ENCODE data around the gene FAM219B.
"Not testable (repeated sequence)": the region's sequence is repeated elsewhere in the genome, so short reads cannot be mapped to it uniquely, and the experiment has no call there.

Gene FAM219B

GRCh38 chr15:74917676-74918075 lies 11.0 kb upstream of the FAM219B start:
- Mint-ChIP-seq H3K36me3 (peaks cover 37 to 44% of the 10 kb centered on the region in 2 donors), H3K9me3 (no peaks in the 10 kb centered on the region), H3K27ac (no peak overlapping the region), H3K27me3 (no peaks in the 10 kb centered on the region), H3K4me1 (no peaks in the 10 kb centered on the region), H3K4me3 (no peak overlapping the region)
- ATAC-seq (replicated peaks): no peak
- DNase-seq: no peak

- not testable (repeated sequence) for H3K27ac Mint-ChIP-seq; H3K27me3 Mint-ChIP-seq; H3K9me3 Mint-ChIP-seq; ATAC-seq (replicated peaks); H3K4me3 Mint-ChIP-seq; DNase-seq; H3K4me1 Mint-ChIP-seq
- H3K36me3 Mint-ChIP-seq: peaks cover 32 to 33% of the 10 kb centered on the region in 2 donors
Measured at GRCh38 chr15:74913799-74914198, 7.1 kb upstream of the FAM219B start.

- no peak for DNase-seq
- Mint-ChIP-seq H3K9me3 (no peaks in the 10 kb centered on the region), H3K27me3 (no peaks in the 10 kb centered on the region), H3K4me3 (no peak overlapping the region), H3K36me3 (peaks cover 27% of the 10 kb centered on the region in 2 donors), H3K4me1 (no peaks in the 10 kb centered on the region), H3K27ac (no peak overlapping the region)
- no peak for ATAC-seq (replicated peaks)
Measured at GRCh38 chr15:74913041-74913440, 6.4 kb upstream of the FAM219B start.

- peaks cover 17 to 32% of the 10 kb centered on the region in 2 donors for H3K36me3 Mint-ChIP-seq
- no peak overlapping the region for H3K27ac Mint-ChIP-seq
- no peaks in the 10 kb centered on the region for H3K9me3 Mint-ChIP-seq
- ATAC-seq (replicated peaks) (no peak), DNase-seq (no peak)
- peaks cover 15 to 31% of the 10 kb centered on the region in 2 donors for H3K4me1 Mint-ChIP-seq
- H3K4me3 Mint-ChIP-seq: no peak overlapping the region
- no peaks in the 10 kb centered on the region for H3K27me3 Mint-ChIP-seq
Measured at GRCh38 chr15:74908635-74909034, 2.0 kb upstream of the FAM219B start.

GRCh38 chr15:74907163-74907870 lies 666 bp upstream of the FAM219B start:
- peaks cover 19 to 36% of the 10 kb centered on the region in 2 donors for H3K4me1 Mint-ChIP-seq
- no peaks in the 10 kb centered on the region for H3K9me3 Mint-ChIP-seq
- ATAC-seq (replicated peaks) (peak; percentile 2 to 9), DNase-seq (no peak)
- H3K27ac Mint-ChIP-seq: peak overlapping the region; percentile 95
- peaks cover 24 to 38% of the 10 kb centered on the region in 2 donors for H3K36me3 Mint-ChIP-seq
- H3K27me3 Mint-ChIP-seq: no peaks in the 10 kb centered on the region
- H3K4me3 Mint-ChIP-seq: peak overlapping the region; percentile 89 to 96

- H3K9me3 Mint-ChIP-seq: no peaks in the 10 kb centered on the region
- H3K36me3 Mint-ChIP-seq: peaks cover 21 to 34% of the 10 kb centered on the region in 2 donors
- H3K27me3 Mint-ChIP-seq: no peaks in the 10 kb centered on the region
- H3K4me1 Mint-ChIP-seq: peaks cover 19 to 43% of the 10 kb centered on the region in 2 donors
- H3K4me3 Mint-ChIP-seq: peak overlapping the region; percentile 89 to 96
- peak; percentile 37 to 47 for ATAC-seq (replicated peaks)
- peak; percentile 8 for DNase-seq
- peak overlapping the region; percentile 86 for H3K27ac Mint-ChIP-seq
Measured at GRCh38 chr15:74906067-74906449, 593 bp downstream of the FAM219B start.

- H3K9me3 Mint-ChIP-seq: no peaks in the 10 kb centered on the region
- peaks cover 27 to 41% of the 10 kb centered on the region in 2 donors for H3K36me3 Mint-ChIP-seq
- peaks cover 19 to 43% of the 10 kb centered on the region in 2 donors for H3K4me1 Mint-ChIP-seq
- H3K27me3 Mint-ChIP-seq: no peaks in the 10 kb centered on the region
- H3K4me3 Mint-ChIP-seq: peak overlapping the region in 1 of 2 donors; percentile 32
- H3K27ac Mint-ChIP-seq: no peak overlapping the region
- ATAC-seq (replicated peaks): no peak
- no peak for DNase-seq
Measured at GRCh38 chr15:74904190-74904805, 2.4 kb downstream of the FAM219B start.

- DNase-seq: no peak
- no peak for ATAC-seq (replicated peaks)
- no peaks in the 10 kb centered on the region for H3K27me3 Mint-ChIP-seq
- H3K9me3 Mint-ChIP-seq: no peaks in the 10 kb centered on the region
- H3K36me3 Mint-ChIP-seq: peaks cover 27 to 44% of the 10 kb centered on the region in 2 donors
- H3K4me1 Mint-ChIP-seq: peaks cover 19 to 43% of the 10 kb centered on the region in 2 donors
- no peak overlapping the region for H3K4me3 Mint-ChIP-seq
- no peak overlapping the region for H3K27ac Mint-ChIP-seq
Measured at GRCh38 chr15:74903676-74904075, 3.0 kb downstream of the FAM219B start.

GRCh38 chr15:74902295-74903075 lies 4.2 kb downstream of the FAM219B start:
- Mint-ChIP-seq H3K27ac (no peak overlapping the region), H3K27me3 (no peaks in the 10 kb centered on the region), H3K9me3 (no peaks in the 10 kb centered on the region), H3K4me3 (no peak overlapping the region), H3K36me3 (peaks cover 29 to 45% of the 10 kb centered on the region in 2 donors), H3K4me1 (peaks cover 18 to 40% of the 10 kb centered on the region in 2 donors)
- no peak for ATAC-seq (replicated peaks)
- no peak for DNase-seq

- Mint-ChIP-seq H3K27me3 (no peaks in the 10 kb centered on the region), H3K9me3 (no peaks in the 10 kb centered on the region), H3K4me1 (peaks cover 15 to 33% of the 10 kb centered on the region in 2 donors), H3K4me3 (no peak overlapping the region), H3K36me3 (peaks cover 29 to 53% of the 10 kb centered on the region in 2 donors), H3K27ac (peak overlapping the region; percentile 69)
- DNase-seq: peak; percentile 46
- ATAC-seq (replicated peaks): peak; percentile 52 to 65
Measured at GRCh38 chr15:74901612-74902063, 5.0 kb downstream of the FAM219B start.

- no peak for ATAC-seq (replicated peaks)
- H3K36me3 Mint-ChIP-seq: peaks cover 26 to 51% of the 10 kb centered on the region in 2 donors
- H3K27me3 Mint-ChIP-seq: no peaks in the 10 kb centered on the region
- H3K4me3 Mint-ChIP-seq: no peak overlapping the region
- peaks cover 14 to 24% of the 10 kb centered on the region in 2 donors for H3K4me1 Mint-ChIP-seq
- peak overlapping the region; percentile 31 for H3K27ac Mint-ChIP-seq
- no peak for DNase-seq
- no peaks in the 10 kb centered on the region for H3K9me3 Mint-ChIP-seq
Measured at GRCh38 chr15:74897300-74897701, 9.3 kb downstream of the FAM219B start.

- Mint-ChIP-seq H3K27me3 (no peaks in the 10 kb centered on the region), H3K27ac (no peak overlapping the region), H3K9me3 (no peaks in the 10 kb centered on the region), H3K4me3 (no peak overlapping the region), H3K36me3 (peaks cover 26 to 58% of the 10 kb centered on the region in 2 donors), H3K4me1 (peaks cover 14 to 27% of the 10 kb centered on the region in 2 donors)
- DNase-seq (no peak), ATAC-seq (replicated peaks) (no peak)
Measured at GRCh38 chr15:74896316-74896715, 10.3 kb downstream of the FAM219B start.

GRCh38 chr15:74895830-74896229 lies 10.8 kb downstream of the FAM219B start:
- H3K27ac Mint-ChIP-seq: no peak overlapping the region
- peaks cover 14 to 32% of the 10 kb centered on the region in 2 donors for H3K4me1 Mint-ChIP-seq
- DNase-seq (no peak), ATAC-seq (replicated peaks) (no peak)
- H3K36me3 Mint-ChIP-seq: peaks cover 25 to 57% of the 10 kb centered on the region in 2 donors
- H3K27me3 Mint-ChIP-seq: no peaks in the 10 kb centered on the region
- no peaks in the 10 kb centered on the region for H3K9me3 Mint-ChIP-seq
- no peak overlapping the region for H3K4me3 Mint-ChIP-seq

GRCh38 chr15:74894383-74894782 lies 12.3 kb downstream of the FAM219B start:
- H3K36me3 Mint-ChIP-seq: peaks cover 18 to 48% of the 10 kb centered on the region in 2 donors
- ATAC-seq (replicated peaks); H3K4me3 Mint-ChIP-seq; H3K9me3 Mint-ChIP-seq; H3K27me3 Mint-ChIP-seq; DNase-seq; H3K27ac Mint-ChIP-seq: not testable (repeated sequence)
- peaks cover 23 to 46% of the 10 kb centered on the region in 2 donors for H3K4me1 Mint-ChIP-seq
